ENCODE measurements around the gene P2RY11.

Gene P2RY11, protein sequence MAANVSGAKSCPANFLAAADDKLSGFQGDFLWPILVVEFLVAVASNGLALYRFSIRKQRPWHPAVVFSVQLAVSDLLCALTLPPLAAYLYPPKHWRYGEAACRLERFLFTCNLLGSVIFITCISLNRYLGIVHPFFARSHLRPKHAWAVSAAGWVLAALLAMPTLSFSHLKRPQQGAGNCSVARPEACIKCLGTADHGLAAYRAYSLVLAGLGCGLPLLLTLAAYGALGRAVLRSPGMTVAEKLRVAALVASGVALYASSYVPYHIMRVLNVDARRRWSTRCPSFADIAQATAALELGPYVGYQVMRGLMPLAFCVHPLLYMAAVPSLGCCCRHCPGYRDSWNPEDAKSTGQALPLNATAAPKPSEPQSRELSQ

DNA sequence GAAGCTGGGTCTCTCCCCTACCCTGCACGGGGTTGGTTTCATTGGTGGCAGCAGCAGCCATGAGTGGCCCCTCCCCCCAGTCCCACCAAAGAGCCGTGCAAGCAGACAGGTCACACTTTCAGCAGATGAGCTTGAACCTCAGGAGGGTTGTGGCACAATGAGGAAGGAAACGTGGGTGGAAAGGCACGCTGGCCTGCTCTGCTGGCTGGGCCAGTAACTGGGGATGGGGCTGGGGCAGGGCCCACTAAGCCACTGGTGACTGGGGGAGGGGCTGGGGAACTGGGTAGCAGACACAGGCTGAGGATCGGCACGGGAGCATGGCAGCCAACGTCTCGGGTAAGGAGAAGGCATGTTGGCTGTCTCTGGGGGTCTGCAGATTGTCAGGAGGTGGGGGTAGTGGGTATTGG is at the start of gene P2RY11:
TSS of gene P2RY11 (plus strand) at position 289 of the 407 bp plus-strand sequence. CDS start at position 318, 29 bp downstream.
- no peak for DNase-seq

DNA sequence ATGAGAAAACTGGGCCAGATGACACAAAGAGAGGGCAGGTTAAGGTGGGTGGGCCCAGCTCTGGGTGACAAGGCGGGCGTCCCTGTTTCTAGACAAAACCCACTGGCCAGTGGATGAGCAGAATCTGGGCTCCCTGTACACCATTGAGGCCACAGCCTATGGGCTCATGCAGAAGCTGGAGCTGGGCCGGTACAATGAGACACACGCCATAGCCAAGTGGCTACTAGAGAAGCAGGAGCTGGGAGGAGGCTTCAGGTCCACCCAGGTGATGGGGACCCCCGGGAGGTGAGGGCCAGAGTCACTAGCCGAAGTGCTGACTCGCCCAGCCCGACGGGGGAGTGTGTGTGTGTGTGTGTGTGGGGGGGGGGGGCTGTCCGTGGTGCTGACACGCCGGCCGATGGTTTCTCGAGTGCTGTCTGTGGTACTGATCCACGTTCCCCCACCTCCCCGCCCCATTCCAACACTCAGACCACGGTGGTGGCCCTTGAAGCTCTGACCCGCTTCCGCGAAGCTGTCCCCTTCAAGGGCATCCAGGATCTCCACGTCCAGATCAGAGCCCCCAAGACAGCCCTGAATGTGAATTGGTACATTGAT is 49.7 kb upstream of the P2RY11 start:
- DNase-seq = no peak

DNA sequence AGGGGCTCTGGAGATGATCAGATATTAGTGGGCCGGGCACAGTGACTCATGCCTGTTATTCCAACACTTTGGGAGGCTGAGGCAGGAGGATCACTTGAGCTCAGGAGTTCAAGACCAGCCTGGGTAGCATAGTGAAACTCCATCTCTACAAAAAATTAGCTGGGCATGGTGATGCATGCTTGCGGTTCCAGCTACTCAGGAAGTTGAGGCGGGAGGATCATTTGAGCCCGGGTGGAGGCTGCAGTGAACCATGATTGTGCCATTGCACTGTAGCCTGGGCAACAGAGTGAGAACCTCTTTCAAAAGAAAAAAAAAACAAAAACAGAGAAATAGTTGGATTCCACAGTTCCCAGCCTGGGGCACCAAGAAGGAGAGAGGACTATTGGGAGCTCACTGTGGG is 43.3 kb upstream of the P2RY11 start:
- no peak for DNase-seq

DNA sequence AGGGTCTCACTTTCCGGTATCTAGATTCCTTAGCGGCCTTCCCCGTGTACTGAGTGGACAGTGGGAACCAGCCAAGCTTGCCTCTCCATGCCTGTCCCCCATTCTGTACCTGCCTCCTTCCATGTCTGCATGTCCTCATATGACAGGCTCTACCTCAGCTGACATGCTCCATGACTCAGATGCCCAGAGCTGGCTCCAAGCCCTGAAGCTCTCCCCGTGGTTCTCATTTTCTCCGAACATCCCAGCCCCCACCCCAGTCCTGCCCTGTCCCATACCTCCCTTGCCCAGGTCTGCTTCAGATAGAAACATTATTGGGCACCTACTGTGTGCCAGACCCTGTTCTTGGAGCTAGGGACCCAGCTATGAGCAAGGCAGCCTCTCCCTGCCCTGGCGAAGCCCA is 42.4 kb upstream of the P2RY11 start:
- no peak for DNase-seq

DNA sequence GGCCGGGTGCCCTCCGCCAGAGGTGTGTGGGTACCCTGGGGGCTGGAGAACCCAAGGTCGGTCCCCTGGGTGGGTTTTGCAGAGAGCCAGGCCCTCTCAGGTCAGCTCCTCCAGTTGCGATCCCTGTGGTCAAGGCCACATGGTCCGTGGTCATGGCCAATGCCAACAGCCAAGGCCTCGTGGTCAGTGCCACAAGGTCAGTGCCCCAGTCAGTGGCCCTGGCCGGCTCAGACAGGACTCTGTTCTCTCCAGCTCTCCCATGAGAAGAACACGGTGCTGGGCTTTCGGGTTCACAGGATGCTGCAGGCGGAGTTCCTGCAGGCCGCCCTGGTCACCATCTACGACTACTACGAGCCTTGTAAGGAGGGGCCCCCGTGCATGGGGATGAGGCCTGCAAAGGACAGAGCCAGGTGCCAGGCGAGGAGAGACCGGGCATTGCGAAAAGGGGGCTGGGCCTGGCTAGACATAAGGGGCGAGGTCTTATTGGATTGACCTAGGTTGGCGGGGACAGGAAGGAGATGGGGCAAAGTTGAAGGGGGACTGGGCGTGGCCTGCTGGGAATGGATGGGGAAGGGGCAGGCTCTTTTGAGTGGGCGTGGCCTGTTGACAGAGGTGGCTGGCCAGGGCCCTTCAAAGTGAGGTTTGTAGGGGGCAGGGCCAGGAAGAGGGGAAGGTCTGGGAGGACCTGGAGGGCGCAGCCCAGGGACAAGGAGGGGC is 40.6 kb upstream of the P2RY11 start:
- no peak for DNase-seq

DNA sequence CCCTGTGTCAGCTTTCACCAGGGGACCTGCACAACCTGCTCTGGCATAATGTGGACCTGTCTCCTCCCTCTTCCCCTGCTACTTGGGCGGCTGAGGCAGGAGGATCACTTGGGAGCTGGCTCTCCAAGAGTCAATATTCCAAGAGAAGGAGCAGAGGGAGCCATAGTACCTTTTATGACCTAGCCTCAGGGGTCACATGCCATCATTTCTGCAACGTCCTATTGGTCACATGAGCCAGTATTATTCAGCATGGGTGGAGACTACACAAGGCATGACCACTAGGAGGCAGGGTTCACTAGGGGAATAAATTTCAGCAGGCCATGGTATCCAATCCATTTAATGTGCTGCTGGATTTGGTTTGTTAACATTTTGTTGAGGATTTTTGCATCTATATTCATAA is 37.3 kb upstream of the P2RY11 start:
- no peak for DNase-seq

DNA sequence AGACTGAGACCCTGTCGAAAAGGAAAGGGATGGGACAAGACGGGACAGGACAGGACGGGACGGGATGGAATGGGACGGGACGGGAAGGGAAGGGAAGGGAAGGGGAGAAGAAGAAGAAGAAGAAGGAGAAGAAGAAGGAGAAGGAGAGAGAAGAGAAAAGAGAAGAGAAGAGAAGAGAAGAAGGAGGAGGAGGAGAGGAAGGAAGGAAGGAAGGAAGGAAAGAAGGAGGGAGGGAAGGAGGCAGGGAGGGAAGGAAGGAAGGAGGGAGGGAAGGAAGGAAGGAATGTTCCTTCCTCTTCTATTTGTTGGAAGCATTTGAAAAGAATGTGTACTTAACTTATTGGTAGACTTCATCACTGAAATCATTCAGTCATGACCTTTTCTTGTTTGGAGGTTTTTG is 35.0 kb upstream of the P2RY11 start:
- no peak for DNase-seq

DNA sequence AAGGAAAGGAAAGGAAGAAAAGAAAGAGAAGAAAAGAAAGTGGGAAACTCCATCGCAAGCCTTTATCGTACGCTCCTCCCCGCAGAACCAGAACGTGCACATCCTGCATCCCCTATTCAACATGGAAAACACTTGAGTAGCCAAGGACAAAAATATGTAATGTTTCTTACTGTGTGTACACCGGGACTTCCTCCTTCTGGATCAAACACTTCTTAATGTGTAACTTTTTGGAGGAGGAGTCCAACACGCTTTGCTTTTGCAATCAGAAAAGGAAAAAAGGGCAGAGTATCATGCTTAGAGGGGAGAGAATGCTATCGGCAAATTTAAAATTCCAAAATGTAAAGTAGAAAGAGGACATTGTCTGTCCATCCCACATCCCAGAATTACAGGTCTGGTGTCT is 33.2 kb upstream of the P2RY11 start:
- no peak for DNase-seq

DNA sequence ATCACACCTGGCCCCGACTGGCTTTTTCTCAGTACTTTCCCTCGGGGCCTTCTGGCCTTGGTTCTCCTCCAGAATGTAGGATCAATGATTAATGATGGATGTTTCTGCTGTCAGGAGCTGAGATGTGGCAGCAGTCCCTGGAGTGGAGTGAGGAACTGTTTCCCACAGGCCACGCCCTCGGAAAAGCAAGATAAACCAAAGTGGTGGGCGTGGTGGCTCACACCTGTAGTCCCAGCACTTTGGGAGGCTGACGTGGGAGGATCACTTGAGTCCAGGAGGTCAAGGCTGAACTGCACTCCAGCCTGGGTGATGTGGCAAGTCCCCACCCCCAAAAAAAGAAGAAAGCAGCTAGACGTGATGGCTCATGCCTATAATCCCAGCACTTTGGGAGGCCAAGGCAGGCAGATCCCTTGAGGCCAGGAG is 32.5 kb upstream of the P2RY11 start:
- DNase-seq = no peak

DNA sequence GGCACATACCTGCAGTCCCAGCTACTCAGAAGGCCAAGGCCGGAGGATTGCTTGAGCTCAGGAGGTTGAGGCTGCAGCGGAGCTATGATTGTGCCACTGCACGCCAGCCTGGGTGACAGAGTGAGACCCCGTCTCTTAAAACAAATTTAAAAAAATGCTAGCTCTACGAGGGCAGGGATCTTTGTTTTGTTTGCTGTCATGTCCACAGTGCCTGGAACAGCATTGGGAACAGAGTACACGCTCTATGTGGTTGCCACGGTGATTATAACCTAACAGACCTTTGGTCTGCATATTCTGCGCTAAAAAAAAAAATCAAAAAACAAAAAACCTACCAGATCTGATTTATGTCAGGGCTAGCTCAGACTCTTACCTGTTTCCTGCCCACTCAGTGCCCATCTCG is 27.6 kb upstream of the P2RY11 start:
- DNase-seq = no peak

DNA sequence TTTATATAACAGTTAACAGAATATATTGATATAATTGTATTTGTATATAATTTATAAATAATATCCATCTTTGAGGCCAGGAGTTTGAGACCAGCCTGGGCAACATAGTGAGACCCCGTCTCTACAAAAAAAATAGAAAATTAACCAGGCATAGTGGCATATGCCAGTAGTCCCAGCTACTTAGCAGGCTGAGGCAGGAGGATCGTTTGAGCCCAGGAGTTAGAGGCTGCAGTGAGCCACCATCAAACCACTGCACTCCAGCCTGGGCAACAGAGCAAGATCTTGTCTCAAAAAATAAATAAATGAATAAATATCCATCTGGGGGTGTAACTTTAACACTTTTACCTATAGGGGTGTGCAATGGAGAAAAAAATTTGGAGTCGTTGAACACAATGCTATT is 26.7 kb upstream of the P2RY11 start:
- no peak for DNase-seq

DNA sequence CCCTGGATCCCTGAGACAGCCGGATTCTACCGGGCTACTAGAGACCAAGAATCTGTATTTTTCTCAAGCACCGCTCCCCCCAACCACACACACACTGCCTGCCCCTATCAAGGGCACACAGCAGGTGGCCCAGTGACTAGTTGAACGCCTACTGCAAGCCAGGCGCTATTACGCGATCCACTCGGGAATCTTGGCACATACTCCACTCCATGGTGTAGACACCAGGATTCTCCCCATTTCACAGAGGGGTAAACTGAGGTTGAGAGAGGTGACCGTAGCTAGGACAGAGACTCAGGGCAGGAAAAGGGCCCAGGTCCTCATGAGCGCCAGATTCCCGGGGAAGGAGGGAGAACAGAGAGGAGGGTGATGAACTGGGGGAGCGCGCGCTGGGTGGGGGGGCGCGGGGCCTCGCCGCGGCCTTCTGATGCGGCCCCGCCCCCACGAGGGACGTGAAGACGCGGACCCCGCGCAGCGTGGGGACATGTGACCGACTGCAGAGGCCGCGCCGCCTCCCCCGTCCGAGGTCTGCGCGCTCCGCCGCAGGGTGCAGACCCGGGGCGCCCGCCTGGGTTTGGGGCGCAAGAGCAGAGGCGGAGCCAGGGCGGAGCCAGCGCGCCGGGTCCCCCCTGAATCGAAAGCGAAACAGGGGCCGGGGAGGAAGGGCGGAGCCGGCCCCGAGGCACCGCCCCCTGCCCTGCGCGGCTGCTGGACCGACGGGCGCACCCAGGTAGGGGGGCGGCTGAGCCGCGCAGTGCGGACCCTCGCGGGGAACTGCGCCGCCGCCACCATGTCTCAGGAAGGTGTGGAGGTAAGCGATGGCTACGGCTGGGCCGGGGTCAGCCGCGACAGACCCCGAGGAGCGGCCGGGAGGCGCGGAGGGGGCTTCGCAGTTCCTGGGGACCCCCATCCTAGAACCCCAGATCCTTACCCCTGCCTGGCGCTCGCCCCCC is 25.6 kb upstream of the P2RY11 start, which contains the start of gene SHFL:
TSS of gene SHFL (plus strand) at position 677 of the 950 bp plus-strand sequence. CDS start at position 788, 111 bp downstream.
- peak; percentile 89 for DNase-seq

DNA sequence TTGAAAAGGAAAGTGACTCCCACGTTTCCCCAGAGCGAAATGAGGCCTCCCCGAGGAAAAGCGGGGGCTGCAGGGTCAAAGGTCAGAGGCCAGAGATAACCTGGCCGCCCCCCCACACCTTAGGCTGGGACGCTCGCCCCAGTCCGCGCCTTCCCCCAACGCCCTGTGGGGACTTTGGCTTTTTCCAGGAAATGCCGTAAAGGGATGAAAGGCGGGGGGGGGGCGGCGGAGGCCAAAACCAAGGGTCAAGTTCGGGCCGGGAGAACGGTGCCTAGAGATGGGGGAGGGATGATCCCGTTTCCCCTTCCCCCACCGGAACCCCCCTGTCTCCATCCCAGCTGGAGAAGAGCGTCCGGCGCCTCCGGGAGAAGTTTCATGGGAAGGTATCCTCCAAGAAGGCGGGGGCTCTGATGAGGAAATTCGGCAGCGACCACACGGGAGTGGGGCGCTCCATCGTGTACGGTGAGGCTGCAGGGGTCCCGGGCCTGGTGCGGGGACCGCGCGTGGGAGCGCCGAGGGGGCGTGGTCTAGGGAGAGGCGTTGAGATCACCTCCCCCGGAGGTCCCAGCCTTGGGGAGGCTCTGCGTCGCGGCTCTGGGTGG is 24.8 kb upstream of the P2RY11 start:
- peak; percentile 54 for DNase-seq

DNA sequence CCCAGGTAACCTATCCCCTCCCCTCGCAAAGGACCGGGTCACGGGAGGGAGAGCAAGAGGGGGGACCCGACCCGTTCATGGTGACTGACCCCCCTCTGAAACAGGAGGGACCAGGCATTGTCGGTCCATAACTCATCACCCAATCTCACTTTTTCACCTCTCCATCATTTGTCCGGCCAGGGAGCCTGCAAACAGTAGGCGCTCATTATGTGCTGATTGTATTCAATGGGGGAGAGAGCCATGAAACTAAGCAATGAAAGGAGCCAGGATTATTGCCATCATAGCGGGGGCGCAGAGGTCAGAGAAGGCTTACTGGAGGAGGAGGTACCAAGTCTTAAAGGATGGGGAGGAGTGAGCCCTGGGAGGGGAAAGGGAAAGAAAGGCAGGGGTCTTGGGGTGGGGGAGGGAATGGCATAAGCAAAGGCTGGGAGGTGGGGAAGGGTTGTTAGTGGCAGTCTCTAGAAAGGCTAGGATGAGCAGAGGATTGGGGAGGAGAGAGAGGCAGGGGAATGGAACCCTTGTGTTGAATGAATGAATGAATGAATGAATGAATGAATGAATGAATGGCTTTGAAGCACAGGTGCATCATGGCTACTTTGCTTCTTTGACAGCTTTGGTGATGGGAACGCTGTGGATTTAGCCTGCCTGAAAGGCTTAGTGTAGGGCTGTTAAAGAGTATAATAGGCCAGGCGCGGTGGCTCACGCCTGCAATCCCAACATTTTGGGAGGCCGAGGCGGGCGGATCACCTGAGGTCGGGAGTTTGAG is 24.0 kb upstream of the P2RY11 start:
- no peak for DNase-seq

DNA sequence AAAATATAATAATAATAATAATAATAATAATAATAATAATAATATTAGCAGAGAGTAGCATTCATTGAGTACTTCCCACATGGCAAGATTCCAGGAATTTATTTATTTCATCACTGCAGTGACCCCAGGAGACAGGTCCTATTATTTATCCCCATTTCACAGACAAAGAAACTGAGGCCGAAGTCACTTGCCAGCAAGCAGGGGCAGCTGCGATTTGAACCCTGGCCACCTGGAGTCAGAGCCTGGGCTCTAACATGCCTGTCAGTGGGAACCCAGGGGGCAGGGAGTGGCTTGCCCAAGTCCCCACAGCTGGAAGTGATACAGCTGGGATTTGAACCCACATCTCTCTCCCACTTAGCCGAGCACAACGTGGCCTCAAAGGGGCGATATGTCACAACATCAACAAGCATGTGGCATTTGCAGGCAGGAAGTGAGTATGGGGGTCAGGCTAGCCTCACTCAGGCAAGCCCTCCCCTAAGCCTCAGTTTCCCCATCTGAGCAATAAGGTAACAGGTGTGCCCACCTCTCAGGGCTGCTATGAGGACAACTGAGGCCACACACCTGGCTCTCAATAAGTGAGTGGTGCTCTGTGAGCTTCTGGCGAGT is 22.4 kb upstream of the P2RY11 start:
- no peak for DNase-seq

DNA sequence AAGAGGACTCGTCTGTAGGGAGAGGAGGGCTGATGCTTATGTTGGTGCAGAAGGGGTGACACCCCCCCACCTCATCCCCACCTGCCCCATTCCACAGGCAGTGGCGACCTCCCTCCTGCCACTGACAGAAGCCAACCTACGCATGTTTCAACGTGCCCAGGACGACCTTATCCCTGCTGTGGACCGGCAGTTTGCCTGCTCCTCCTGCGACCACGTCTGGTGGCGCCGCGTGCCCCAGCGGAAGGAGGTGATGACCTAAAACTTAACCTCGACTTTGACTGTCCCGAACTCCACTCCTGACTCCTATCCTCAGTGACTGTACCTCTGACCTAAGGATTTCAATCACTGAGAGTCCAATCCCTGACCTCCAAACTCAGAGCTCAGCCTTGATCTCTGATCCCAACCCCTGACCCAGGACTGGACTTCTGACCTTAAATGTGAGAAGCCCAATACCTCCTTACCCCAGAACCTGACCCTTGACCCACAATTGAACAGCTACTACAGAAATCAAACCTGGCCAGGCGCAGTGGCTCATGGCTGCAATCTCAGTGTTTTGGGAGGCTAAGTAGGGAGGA is 21.6 kb upstream of the P2RY11 start:
- no peak for DNase-seq

DNA sequence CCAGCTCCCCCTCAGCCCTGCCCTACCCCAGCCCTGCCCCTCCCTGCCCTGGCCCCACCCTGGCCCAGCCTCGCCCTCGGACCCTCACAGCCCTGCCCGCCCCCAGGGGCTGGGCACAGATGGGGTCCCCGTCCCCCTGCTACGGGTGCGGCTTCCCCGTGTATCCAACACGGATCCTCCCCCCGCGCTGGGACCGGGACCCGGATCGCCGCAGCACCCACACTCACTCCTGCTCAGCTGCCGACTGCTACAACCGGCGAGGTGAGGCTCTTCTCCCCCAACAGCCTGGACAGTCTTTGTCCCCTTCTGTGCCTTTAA is 20.2 kb upstream of the P2RY11 start:
- no peak for DNase-seq

DNA sequence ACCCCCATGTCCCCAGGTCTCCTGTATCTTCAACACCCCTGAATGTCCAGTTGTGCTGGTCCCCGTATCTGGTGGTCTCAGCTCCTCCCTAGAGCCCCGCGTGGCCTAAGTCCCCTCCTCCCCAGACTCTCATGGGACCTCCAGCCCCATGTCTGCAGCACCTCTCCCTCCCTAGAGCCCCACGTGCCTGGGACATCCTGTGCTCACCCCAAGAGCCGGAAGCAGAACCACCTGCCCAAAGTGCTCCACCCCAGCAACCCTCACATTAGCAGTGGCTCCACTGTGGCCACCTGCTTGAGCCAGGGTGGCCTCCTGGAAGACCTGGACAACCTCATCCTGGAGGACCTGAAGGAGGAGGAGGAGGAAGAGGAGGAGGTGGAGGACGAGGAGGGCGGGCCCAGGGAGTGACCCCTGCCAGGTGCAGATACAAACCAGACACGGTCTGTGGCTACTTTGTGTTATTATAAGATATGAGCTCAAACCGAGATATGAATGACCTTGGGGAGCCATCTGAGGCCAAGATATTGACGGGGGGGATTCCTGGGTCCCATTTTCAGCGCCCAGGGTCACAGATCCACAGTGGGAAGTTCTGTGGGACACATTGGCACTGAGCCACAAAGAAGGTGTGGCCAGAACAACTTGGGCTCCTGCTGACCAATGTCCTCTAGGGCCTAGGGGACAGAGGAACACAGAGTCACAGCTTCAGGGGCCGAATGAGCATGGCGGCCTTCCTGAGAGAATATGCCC is 19.4 kb upstream of the P2RY11 start:
- no peak for DNase-seq

DNA sequence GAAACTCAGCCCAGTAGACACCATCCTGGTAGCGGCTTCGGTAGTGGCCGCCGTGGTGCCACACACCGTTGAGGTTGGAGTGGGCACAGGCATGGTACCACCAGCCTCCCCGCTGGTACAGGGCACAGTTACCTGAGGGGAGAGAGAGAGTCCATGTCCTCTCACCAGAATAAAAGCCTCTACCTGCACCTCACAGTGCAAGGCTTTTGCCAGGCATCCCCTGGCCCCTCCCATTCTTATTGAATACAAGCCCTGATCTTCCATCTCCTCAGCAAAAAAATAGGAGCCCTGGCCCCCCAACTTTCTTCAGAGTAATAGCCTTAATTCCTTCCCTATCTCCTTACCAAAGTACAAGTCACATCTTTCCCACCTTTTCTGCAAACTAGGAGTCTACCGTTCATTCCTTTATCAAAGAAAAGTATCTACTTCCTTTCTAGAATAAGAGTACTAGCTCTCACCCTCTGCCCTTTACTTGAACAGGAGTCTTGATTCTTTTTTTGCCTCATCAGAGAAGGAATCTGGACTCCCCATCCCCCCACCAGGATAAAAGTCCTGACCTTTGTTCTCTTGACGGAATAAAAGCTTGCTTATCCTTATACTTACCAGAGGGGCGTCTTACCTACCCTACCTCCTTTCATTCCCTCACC is 18.7 kb upstream of the P2RY11 start:
- no peak for DNase-seq

All from activated CD4-positive, alpha-beta T cell treated with anti-CD3 and anti-CD28 coated beads for 1 hour (primary cell).